ENCODE results near the gene RNASE12.

DNA sequence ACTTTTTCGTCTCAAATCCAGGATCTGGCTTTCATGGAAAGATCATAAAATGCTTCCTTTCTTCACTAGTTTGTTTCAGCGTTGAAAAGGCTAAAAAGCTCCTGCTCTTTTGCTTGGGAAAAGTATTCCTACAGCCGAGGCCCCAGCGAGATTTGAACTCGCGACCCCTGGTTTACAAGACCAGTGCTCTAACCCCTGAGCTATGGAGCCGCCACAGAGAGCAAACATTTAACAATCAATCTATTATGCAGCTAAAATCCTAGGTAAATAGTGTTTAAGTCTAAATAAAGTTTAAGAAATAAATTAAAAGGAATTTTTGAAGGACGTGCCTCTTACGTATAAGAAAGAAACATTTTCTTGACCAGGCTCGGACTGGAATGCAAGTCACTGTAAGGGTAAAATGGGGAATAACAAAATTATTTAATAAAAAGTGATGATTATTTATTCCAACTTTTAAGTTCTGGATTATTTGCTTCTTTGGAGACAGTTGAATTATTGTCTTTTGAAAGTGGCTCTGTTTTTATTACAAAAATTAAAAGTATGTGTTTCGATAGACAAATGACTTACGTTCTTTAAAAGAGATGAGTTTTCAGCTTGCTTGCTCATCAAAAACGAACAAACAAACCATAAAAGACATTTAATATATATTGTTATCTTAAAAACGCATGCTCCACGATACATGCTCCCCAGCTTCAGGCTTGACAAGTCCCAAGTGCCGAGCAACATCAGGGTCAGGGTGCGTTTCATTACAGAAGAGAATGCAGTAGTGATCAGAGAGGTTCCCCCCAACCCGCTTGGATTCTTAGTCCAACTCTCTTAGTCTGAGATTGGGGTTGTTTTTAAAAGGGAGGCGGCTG is 40.1 kb upstream of the RNASE12 start:
- TF ChIP-seq CTCF (conservative IDR thresholded peaks at IDR 0.05; ENCODE audit: low read depth in 2 of 2): no peak
- no peak for TF ChIP-seq POLR2AphosphoS5 (IDR thresholded peaks at IDR 0.05; ENCODE audit: low read depth)
- TF ChIP-seq EZH2phosphoT487 (IDR thresholded peaks at IDR 0.05; ENCODE audit: unreplicated experiment): no peak
- TF ChIP-seq EZH2 (IDR thresholded peaks at IDR 0.05; ENCODE audit: low read depth, unreplicated experiment): no peak
- no peak for TF ChIP-seq STAT1 (IDR thresholded peaks at IDR 0.05; ENCODE audit: unreplicated experiment)
- TF ChIP-seq, protein P1, sequence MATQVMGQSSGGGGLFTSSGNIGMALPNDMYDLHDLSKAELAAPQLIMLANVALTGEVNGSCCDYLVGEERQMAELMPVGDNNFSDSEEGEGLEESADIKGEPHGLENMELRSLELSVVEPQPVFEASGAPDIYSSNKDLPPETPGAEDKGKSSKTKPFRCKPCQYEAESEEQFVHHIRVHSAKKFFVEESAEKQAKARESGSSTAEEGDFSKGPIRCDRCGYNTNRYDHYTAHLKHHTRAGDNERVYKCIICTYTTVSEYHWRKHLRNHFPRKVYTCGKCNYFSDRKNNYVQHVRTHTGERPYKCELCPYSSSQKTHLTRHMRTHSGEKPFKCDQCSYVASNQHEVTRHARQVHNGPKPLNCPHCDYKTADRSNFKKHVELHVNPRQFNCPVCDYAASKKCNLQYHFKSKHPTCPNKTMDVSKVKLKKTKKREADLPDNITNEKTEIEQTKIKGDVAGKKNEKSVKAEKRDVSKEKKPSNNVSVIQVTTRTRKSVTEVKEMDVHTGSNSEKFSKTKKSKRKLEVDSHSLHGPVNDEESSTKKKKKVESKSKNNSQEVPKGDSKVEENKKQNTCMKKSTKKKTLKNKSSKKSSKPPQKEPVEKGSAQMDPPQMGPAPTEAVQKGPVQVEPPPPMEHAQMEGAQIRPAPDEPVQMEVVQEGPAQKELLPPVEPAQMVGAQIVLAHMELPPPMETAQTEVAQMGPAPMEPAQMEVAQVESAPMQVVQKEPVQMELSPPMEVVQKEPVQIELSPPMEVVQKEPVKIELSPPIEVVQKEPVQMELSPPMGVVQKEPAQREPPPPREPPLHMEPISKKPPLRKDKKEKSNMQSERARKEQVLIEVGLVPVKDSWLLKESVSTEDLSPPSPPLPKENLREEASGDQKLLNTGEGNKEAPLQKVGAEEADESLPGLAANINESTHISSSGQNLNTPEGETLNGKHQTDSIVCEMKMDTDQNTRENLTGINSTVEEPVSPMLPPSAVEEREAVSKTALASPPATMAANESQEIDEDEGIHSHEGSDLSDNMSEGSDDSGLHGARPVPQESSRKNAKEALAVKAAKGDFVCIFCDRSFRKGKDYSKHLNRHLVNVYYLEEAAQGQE (IDR thresholded peaks at IDR 0.05; ENCODE audit: unreplicated experiment): no peak
- TF ChIP-seq ETS1 (IDR thresholded peaks at IDR 0.05): no peak
- no peak for TF ChIP-seq CREB1 (CRISPR knock-in tag; IDR thresholded peaks at IDR 0.05; ENCODE audit: low read depth)
- no peak for TF ChIP-seq ZNF114 (CRISPR knock-in tag; IDR thresholded peaks at IDR 0.05)
- TF ChIP-seq NANOG (IDR thresholded peaks at IDR 0.05; ENCODE audit: borderline replicate concordance): no peak

All from GM23338 (cell line).